Liver (tissue), 9 donors: ENCODE results near the gene TMPRSS7. TPM values are rescaled to one million over a fixed set of nuclear protein-coding genes. Genes with fewer than 3 reads are reported as not detected.

ENCODE experiments used
- DNase-seq: peaks from one replicate; pipeline ENCODE4 v3.0.0-alpha.2; 2017; ENCODE audit warnings: low spot score
- H3K27ac ChIP-seq, 2 donors: one replicate each; pipeline ENCODE4 v1.7.0; 2013; ENCODE audit warnings: inconsistent platforms in 2 of 2, low read length in 2 of 2, control low read depth in 1 of 2, low read depth in 1 of 2, mild to moderate bottlenecking in 1 of 2
- H3K27me3 ChIP-seq, 4 donors: one replicate each; pipeline versions ENCODE4 v1.6.1 to v1.7.0; 2013; ENCODE audit warnings: low read length in 3 of 4, inconsistent platforms in 1 of 4, mild to moderate bottlenecking in 1 of 4, moderate library complexity in 1 of 4; ENCODE audit not compliant: control insufficient read depth in 4 of 4, insufficient read depth in 4 of 4
- H3K36me3 ChIP-seq, 4 donors: one replicate each; pipeline versions ENCODE4 v1.6.1 to v1.7.0; 2013; ENCODE audit warnings: low read length in 3 of 4, mild to moderate bottlenecking in 3 of 4, low read depth in 1 of 4, moderate library complexity in 1 of 4; ENCODE audit not compliant: control insufficient read depth in 4 of 4, insufficient read depth in 3 of 4
- H3K4me1 ChIP-seq, 4 donors: one replicate each; pipeline versions ENCODE4 v1.6.1 to v1.7.0; 2013; ENCODE audit warnings: low read length in 3 of 4, mild to moderate bottlenecking in 3 of 4, moderate library complexity in 1 of 4; ENCODE audit not compliant: control insufficient read depth in 4 of 4, insufficient read depth in 4 of 4
- H3K4me3 ChIP-seq, 3 donors: one replicate each; pipeline versions ENCODE4 v1.6.1 to v1.7.0; 2013; ENCODE audit warnings: low read length in 3 of 3, control low read depth in 1 of 3, low read depth in 1 of 3, mild to moderate bottlenecking in 1 of 3
- H3K9ac ChIP-seq, 2 donors: one replicate each; pipeline ENCODE4 v1.7.0; 2013; ENCODE audit warnings: low read length in 2 of 2, mild to moderate bottlenecking in 2 of 2, moderate library complexity in 2 of 2, control low read depth in 1 of 2, low read depth in 1 of 2
- H3K9me3 ChIP-seq, 4 donors: one replicate each; pipeline versions ENCODE4 v1.6.1 to v1.7.0; 2013; ENCODE audit warnings: low read length in 3 of 4; ENCODE audit not compliant: control insufficient read depth in 4 of 4
- ATF3 ChIP-seq: IDR thresholded peaks from 2 replicates; pipeline ENCODE4 v1.6.1; 2016; ENCODE audit warnings: antibody characterized with exemption
- EGR1 ChIP-seq, 2 donors: IDR thresholded peaks; 2 replicates each; pipeline ENCODE4 v1.6.1; 2016 to 2018; ENCODE audit warnings: antibody characterized with exemption in 2 of 2, low read depth in 2 of 2
- FOXA1 ChIP-seq: IDR thresholded peaks from 2 replicates; pipeline ENCODE4 v1.6.1; 2016; ENCODE audit warnings: antibody characterized with exemption
- FOXA2 ChIP-seq: IDR thresholded peaks from 2 replicates; pipeline ENCODE4 v1.6.1; 2016; ENCODE audit warnings: antibody characterized with exemption
- HNF4A ChIP-seq, 2 donors: conservative IDR thresholded peaks; 2 replicates each; pipeline ENCODE4 v1.6.1; 2016; ENCODE audit warnings: antibody characterized with exemption in 2 of 2, mild to moderate bottlenecking in 2 of 2
- JUND ChIP-seq, 2 donors: IDR thresholded peaks; 2 replicates each; pipeline ENCODE4 v1.6.1; 2016; ENCODE audit warnings: antibody characterized with exemption in 2 of 2
- MAX ChIP-seq: IDR thresholded peaks from 2 replicates; pipeline ENCODE4 v1.6.1; 2016; ENCODE audit warnings: antibody characterized with exemption
- NR2F2 ChIP-seq: IDR thresholded peaks from 2 replicates; pipeline ENCODE4 v1.6.1; 2016; ENCODE audit warnings: antibody characterized with exemption
- REST ChIP-seq: IDR thresholded peaks from 2 replicates; pipeline ENCODE4 v1.6.1; 2016; ENCODE audit warnings: antibody characterized with exemption, mild to moderate bottlenecking
- RXRA ChIP-seq, 2 donors: IDR thresholded peaks; 2 replicates each; pipeline ENCODE4 v1.6.1; 2017 to 2018; ENCODE audit warnings: antibody characterized with exemption in 2 of 2, mild to moderate bottlenecking in 1 of 2
- SP1 ChIP-seq: IDR thresholded peaks from 2 replicates; pipeline ENCODE4 v1.6.1; 2018; ENCODE audit warnings: antibody characterized with exemption, mild to moderate bottlenecking
- TAF1 ChIP-seq: conservative IDR thresholded peaks from 2 replicates; pipeline ENCODE4 v1.6.1; 2016; ENCODE audit warnings: antibody characterized with exemption, mild to moderate bottlenecking
- YY1 ChIP-seq: IDR thresholded peaks from 2 replicates; pipeline ENCODE4 v1.6.1; 2016; ENCODE audit warnings: antibody characterized with exemption, mild to moderate bottlenecking
- WGBS: extraction: QIAGEN DNeasy Blood & Tissue Kit; methylation state at CpG from one replicate; pipeline ENCODE4 v1.1.7; 2013; 5-methylcytosine and 5-hydroxymethylcytosine counted together
- polyA plus RNA-seq, 2 donors: library from polyadenylated mRNA; stranded (reverse) in 1 of 2; unstranded in 1 of 2; fragments of 200-250 nt in 1 of 2; fragments of >200 nt in 1 of 2; fragmentation: Nextera tagmentation in 1 of 2; extraction: Ambion mirVana in 1 of 2; gene quantifications; one replicate each; pipeline versions ENCODE4 v1.2.1 to v1.2.3, GENCODE V29; 2013 to 2015
- total RNA-seq, 2 donors: library from RNA; depleted of rRNA; stranded (reverse); fragments of >200 nt; gene quantifications; one replicate each; pipeline ENCODE4 v1.2.3, GENCODE V29; 2014
- TF ChIP-seq, protein P1 (sequence below): IDR thresholded peaks from 2 replicates; pipeline ENCODE4 v1.6.1; 2016; ENCODE audit warnings: antibody characterized with exemption
- donor health status: healthy.
- donor health status: healthy.
- donor health status: healthy.
- donor health status: healthy.
- donor health status: healthy.

Gene TMPRSS7
- total and polyA plus RNA-seq, 4 donors, result not detected

DNA sequence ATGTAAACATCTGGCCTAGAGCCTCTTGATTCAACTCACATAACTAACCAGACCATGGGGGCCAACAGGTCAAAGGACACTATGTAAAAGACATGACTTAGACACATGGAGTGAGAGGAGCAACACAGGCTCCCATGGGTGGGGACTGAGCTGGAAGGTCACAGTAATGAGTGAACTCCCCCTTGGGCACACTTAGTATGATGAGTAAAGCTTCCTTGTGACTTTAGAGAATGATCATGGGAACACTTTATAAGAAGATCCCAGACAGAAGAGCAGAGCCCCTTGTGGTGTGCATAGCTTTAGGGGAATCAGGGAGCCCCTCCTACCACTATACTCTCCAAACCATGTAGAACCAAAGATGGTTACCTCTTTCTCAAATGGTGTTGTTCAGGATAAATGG lies 88.3 kb downstream of the TMPRSS7 start (continued):
- TF ChIP-seq REST (no peak), NR2F2 (no peak)

DNA sequence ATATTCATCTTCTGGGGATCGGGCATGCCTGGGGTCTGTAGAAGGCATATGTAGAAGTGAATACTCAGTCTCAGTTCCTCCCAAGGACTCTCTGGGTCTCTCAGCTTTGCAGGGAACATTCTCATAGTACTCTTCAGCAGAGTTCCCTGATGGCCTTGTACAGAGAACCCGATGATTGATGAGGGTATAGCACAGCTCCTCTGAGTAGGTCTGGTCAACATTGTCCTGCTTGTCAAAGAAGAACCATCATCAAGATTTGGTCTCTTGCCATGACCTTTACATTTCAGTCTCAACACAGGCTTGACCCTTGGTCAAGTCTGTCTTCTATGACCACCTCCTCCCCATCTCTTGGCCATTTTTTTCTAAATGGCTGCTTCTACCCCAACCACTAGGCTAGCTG lies 89.0 kb downstream of the TMPRSS7 start:
- Histone ChIP-seq H3K9ac (no peak overlapping the region), H3K36me3 (no peaks in the 10 kb centered on the region), H3K27me3 (peaks cover 0 to 5% (median under 1%) of the 10 kb centered on the region in 4 donors), H3K4me1 (peaks cover 0 to 5% (median 0%) of the 10 kb centered on the region in 4 donors), H3K9me3 (no peaks in the 10 kb centered on the region), H3K4me3 (no peak overlapping the region), H3K27ac (no peak overlapping the region)
- no peak for DNase-seq
- no peak for TF ChIP-seq YY1
- no peak for TF ChIP-seq MAX
- TF ChIP-seq HNF4A (conservative IDR thresholded peaks at IDR 0.05), result no peak
- TF ChIP-seq, protein P1, sequence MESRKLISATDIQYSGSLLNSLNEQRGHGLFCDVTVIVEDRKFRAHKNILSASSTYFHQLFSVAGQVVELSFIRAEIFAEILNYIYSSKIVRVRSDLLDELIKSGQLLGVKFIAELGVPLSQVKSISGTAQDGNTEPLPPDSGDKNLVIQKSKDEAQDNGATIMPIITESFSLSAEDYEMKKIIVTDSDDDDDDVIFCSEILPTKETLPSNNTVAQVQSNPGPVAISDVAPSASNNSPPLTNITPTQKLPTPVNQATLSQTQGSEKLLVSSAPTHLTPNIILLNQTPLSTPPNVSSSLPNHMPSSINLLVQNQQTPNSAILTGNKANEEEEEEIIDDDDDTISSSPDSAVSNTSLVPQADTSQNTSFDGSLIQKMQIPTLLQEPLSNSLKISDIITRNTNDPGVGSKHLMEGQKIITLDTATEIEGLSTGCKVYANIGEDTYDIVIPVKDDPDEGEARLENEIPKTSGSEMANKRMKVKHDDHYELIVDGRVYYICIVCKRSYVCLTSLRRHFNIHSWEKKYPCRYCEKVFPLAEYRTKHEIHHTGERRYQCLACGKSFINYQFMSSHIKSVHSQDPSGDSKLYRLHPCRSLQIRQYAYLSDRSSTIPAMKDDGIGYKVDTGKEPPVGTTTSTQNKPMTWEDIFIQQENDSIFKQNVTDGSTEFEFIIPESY, result no peak
- TF ChIP-seq JUND (IDR thresholded peaks at IDR 0.05), result no peak
- no peak for TF ChIP-seq NR2F2
- no peak for TF ChIP-seq EGR1 (IDR thresholded peaks at IDR 0.05; ENCODE audit: low read depth in 2 of 2)
- TF ChIP-seq SP1, result no peak
- TF ChIP-seq REST, result no peak
- TF ChIP-seq ATF3, result no peak
- no peak for TF ChIP-seq TAF1
- TF ChIP-seq FOXA2, result no peak
- no peak for TF ChIP-seq FOXA1
- no peak for TF ChIP-seq RXRA (IDR thresholded peaks at IDR 0.05)
- WGBS, result 92% methylated on average over 2 of the region's 2 CpGs
